Glutamatergic neuron (in vitro differentiated cells): Measurements from ENCODE around the gene PLEKHM2. TPM values are rescaled to one million over a fixed set of nuclear protein-coding genes. Genes with fewer than 3 reads are reported as not detected.

Source experiments
- DNase-seq: peaks from one replicate; pipeline ENCODE4 v3.0.0; 2022
- H3K27ac Mint-ChIP-seq: one replicate; pipeline ENCODE4 v1.8.0; 2020; ENCODE audit warnings: mild to moderate bottlenecking, mixed read lengths, inconsistent platforms; ENCODE audit not compliant: unreplicated experiment
- H3K27me3 Mint-ChIP-seq: one replicate; pipeline ENCODE4 v1.8.0; 2020; ENCODE audit warnings: mild to moderate bottlenecking, moderate library complexity, mixed read lengths, inconsistent platforms; ENCODE audit not compliant: unreplicated experiment
- H3K36me3 Mint-ChIP-seq: one replicate; pipeline ENCODE4 v1.8.0; 2020; ENCODE audit warnings: mild to moderate bottlenecking, mixed read lengths, inconsistent platforms; ENCODE audit not compliant: unreplicated experiment
- H3K4me1 Mint-ChIP-seq: one replicate; pipeline ENCODE4 v1.8.0; 2020; ENCODE audit warnings: mild to moderate bottlenecking, low read depth, mixed read lengths, inconsistent platforms; ENCODE audit not compliant: unreplicated experiment
- H3K4me3 Mint-ChIP-seq: one replicate; pipeline ENCODE4 v1.8.0; 2020; ENCODE audit warnings: mild to moderate bottlenecking, mixed read lengths, inconsistent platforms; ENCODE audit not compliant: unreplicated experiment
- H3K9me3 Mint-ChIP-seq: one replicate; pipeline ENCODE4 v1.8.0; 2020; ENCODE audit warnings: mild to moderate bottlenecking, moderate library complexity, mixed read lengths, inconsistent platforms; ENCODE audit not compliant: unreplicated experiment
- total RNA-seq: library from RNA; stranded (reverse); fragmentation: NEBNext Ultra II Directional; extraction: Animal tissue kit (Norgen Biotek cat#: 25700); gene quantifications from one replicate; pipeline ENCODE4 v1.2.1, GENCODE V29; 2021; ENCODE audit not compliant: unreplicated experiment
- TF ChIP-seq, protein P1 (sequence below): fragments of 200-600 bp; sonication (generic); IDR thresholded peaks from one replicate; pipeline ENCODE4 v1.5.0; 2021; ENCODE audit not compliant: partially characterized antibody, unreplicated experiment

Gene PLEKHM2
- total RNA-seq, 1 donor from 2014 or later: 66.9 TPM

DNA sequence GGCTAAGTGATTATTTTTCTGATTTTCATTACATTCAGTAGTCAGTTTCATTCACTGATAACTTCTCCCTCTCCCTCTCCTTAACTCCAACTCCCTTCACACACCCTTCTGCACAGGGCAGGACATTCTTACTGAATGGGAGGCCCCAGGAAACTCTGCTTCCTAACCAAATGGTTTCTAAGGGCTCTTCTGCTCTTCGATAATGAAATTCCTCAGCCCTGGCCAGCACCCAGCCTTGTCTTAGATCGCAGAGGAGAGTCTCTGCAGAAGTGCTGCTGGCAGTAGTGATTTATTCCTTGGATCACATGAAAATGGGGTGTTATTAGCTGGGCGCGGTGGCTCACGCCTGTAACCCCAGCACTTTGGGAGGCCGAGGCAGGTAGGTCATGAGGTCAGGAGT lies 16.4 kb downstream of the PLEKHM2 start:
- Mint-ChIP-seq H3K27ac (no peak overlapping the region), H3K36me3 (no peaks in the 10 kb centered on the region), H3K27me3 (peaks cover 4% of the 10 kb centered on the region), H3K9me3 (peaks cover 12% of the 10 kb centered on the region), H3K4me1 (peaks cover 26% of the 10 kb centered on the region), H3K4me3 (no peak overlapping the region)
- no peak for DNase-seq
- TF ChIP-seq, protein P1, sequence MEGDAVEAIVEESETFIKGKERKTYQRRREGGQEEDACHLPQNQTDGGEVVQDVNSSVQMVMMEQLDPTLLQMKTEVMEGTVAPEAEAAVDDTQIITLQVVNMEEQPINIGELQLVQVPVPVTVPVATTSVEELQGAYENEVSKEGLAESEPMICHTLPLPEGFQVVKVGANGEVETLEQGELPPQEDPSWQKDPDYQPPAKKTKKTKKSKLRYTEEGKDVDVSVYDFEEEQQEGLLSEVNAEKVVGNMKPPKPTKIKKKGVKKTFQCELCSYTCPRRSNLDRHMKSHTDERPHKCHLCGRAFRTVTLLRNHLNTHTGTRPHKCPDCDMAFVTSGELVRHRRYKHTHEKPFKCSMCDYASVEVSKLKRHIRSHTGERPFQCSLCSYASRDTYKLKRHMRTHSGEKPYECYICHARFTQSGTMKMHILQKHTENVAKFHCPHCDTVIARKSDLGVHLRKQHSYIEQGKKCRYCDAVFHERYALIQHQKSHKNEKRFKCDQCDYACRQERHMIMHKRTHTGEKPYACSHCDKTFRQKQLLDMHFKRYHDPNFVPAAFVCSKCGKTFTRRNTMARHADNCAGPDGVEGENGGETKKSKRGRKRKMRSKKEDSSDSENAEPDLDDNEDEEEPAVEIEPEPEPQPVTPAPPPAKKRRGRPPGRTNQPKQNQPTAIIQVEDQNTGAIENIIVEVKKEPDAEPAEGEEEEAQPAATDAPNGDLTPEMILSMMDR: no peak

DNA sequence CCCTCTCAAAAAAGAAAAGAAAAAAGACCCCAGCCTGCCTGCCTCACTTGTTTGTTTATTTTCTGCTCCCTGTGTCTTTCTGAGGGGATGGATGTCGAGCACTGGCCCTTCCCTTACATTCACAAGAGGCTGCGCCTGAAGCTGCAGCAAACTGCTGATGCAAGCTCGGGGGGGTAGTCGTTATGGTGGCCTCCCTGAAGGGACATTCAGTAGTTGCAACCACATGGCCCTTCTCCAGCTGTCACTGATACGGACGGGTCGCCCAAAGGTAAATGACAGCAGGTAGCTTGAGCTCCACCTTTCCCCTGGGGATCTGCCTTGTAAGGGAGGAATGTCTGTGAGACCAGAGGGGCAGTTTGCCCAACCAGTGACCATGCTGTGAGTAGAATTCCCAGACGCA lies 17.7 kb downstream of the PLEKHM2 start:
- TF ChIP-seq, protein P1: no peak
- Mint-ChIP-seq H3K27me3 (peaks cover 4% of the 10 kb centered on the region), H3K4me3 (peak overlapping the region; percentile 47), H3K27ac (peak overlapping the region; percentile 82), H3K36me3 (no peaks in the 10 kb centered on the region), H3K9me3 (peaks cover 12% of the 10 kb centered on the region), H3K4me1 (peaks cover 27% of the 10 kb centered on the region)
- no peak for DNase-seq

DNA sequence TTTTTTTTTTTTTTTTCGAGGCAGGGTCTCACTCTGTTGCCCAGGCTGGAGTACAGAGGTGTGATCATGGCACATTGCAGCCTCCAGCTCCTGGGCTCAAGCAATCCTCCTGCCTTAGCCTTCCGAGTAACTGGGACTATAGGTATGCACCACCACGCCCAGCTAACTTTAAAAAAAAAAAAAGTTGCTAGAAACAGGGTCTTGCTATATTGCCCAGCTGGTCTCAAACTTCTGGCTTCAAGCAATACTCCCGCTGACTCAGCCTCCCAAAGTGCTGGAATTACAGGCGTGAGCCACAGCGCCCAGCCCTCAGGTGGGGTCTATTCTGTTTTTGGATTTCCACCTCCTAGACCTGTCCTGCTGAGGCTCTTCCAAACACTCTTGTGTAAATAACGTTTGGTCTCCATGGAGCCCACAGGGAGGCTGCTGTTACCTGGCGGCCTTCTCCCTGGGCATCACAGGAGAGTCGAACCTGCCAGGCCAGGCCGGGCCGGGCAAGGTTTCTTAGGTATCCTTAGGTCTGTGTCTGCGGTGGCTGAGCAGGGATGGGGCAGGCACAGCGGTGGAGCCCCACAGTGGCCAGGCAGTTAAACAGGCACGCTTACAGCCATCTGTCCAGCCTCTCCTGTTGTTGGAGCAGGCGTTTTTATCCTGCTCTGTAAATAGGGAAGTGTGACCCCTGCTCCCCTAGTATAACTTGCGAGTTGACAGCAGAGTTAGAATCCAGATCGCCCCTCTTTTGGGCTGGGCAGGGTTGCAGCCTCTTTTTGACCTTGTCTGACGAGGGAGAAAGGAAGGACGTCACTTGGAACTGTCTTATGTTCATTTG lies 18.8 kb downstream of the PLEKHM2 start:
- Mint-ChIP-seq H3K27me3 (peaks cover 4% of the 10 kb centered on the region), H3K36me3 (no peaks in the 10 kb centered on the region), H3K4me1 (peaks cover 27% of the 10 kb centered on the region), H3K9me3 (peaks cover 12% of the 10 kb centered on the region), H3K4me3 (peak overlapping the region; percentile 78), H3K27ac (peak overlapping the region; percentile 74)
- TF ChIP-seq, protein P1: no peak
- DNase-seq: no peak

DNA sequence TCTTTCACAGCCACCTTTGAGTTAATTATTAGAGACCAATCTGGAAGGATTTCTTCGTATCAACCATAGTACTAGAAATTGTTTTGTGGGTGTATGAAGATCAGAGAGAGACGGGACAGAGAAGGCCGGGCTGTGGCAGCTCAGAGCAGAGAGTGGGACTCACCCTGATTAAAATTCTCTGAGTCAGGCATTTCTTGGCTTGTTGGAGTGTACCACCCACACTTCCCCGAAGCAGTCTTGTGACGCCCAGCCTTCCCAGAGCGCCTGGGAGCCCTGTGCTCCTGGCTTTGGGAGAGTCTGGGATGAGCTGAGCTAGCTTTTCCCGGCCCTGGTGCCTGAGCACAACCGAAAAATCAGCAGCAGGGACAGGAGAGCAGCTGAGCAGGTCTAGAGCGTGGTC lies 19.4 kb downstream of the PLEKHM2 start:
- TF ChIP-seq, protein P1: no peak
- Mint-ChIP-seq H3K27me3 (peaks cover 4% of the 10 kb centered on the region), H3K4me1 (peaks cover 27% of the 10 kb centered on the region), H3K4me3 (peak overlapping the region; percentile 78), H3K36me3 (no peaks in the 10 kb centered on the region), H3K27ac (peak overlapping the region; percentile 74), H3K9me3 (peaks cover 12% of the 10 kb centered on the region)
- no peak for DNase-seq

DNA sequence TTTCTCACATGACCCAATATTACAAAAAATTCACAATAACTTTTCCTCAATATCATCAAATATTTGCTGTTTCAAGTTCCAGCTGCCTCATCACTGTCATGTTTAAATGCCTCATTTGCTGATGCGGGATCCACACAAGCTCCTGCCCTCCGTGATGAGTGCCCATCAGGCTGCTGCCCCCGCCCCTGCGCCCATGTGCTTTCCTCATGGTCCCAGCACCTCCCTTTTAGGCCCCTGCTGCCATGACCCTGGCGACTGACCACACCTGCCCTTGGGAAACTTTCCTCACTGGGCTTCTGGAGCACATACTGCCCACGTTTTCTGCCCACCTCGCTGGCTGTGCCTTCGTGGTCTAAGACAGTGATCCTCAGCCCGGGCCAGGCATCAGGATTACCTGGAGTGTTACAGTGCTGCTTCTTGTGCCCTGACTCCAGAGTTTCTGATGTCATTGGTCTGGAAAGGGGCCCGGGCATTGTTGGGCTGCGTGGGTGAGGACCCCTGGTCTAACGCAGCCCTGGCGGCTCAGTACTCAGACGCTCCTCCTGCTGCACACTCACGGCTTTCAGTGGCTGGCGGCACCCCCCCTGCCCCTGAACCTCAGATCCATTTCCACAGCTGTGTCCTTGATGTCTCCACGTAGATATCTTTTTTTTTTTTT lies 20.5 kb downstream of the PLEKHM2 start:
- H3K27ac Mint-ChIP-seq: peak overlapping the region; percentile 73
- peaks cover 27% of the 10 kb centered on the region for H3K4me1 Mint-ChIP-seq
- H3K4me3 Mint-ChIP-seq: no peak overlapping the region
- H3K27me3 Mint-ChIP-seq: peaks cover 3% of the 10 kb centered on the region
- DNase-seq: no peak
- TF ChIP-seq, protein P1: no peak
- peaks cover 9% of the 10 kb centered on the region for H3K9me3 Mint-ChIP-seq
- H3K36me3 Mint-ChIP-seq: no peaks in the 10 kb centered on the region
